ENCODE measurements around the gene TOR4A. TPM values are rescaled to one million over a fixed set of nuclear protein-coding genes. Genes with fewer than 3 reads are reported as not detected.

TOR4A gene
- total and polyA plus RNA-seq, 9 of the 15 experiments (the other 6 are each of a cell fraction or from before 2014, with no cell fraction given): 3.9 to 49.2 (median 8.8) TPM

- peak; percentile 10; the same call in 1 of the 2 replicates for TF ChIP-seq CHD2 (IDR thresholded peaks at IDR 0.05; ENCODE audit: low read depth, low read length)
- peak; percentile 95 for TF ChIP-seq NFIC (IDR thresholded peaks at IDR 0.05)
- no peak for TF ChIP-seq TAF1 (IDR thresholded peaks at IDR 0.05; ENCODE audit: control insufficient read depth, extremely low read depth, insufficient read depth, low read length, severe bottlenecking)
- TF ChIP-seq ZBTB5 (IDR thresholded peaks at IDR 0.05): no peak
- no peak for TF ChIP-seq CUX1 (CRISPR knock-in tag; IDR thresholded peaks at IDR 0.05)
- TF ChIP-seq POLR2A (conservative IDR thresholded peaks at IDR 0.05): no peak
- TF ChIP-seq NKRF (IDR thresholded peaks at IDR 0.05; ENCODE audit: borderline replicate concordance): peak; percentile 85; the same call in 1 of the 2 replicates
- no peak for TF ChIP-seq MBD2 (IDR thresholded peaks at IDR 0.05; ENCODE audit: borderline replicate concordance, low read depth)
- no peak for TF ChIP-seq ZNF740 (CRISPR knock-in tag; IDR thresholded peaks at IDR 0.05)
- TF ChIP-seq ZNF740 (tag; IDR thresholded peaks at IDR 0.05): no peak
- TF ChIP-seq MLLT1 (IDR thresholded peaks at IDR 0.05): peak in 1 of 2 experiments; percentile 11; a peak in 1 of 4 replicates
- TF ChIP-seq MEF2D (tag; conservative IDR thresholded peaks at IDR 0.05; ENCODE audit: low read depth): peak; percentile 78; the same call in 1 of the 2 replicates
- peak; percentile 50 for TF ChIP-seq CEBPB (tag; IDR thresholded peaks at IDR 0.05)
These were observed 825 bp upstream of the TOR4A start (continued) for GRCh38 chr9:137276473-137277328.
